ENCODE data around the gene PEX26. TPM values are rescaled to one million over a fixed set of nuclear protein-coding genes. Genes with fewer than 3 reads are reported as not detected.
A peak's percentile ranks its signal among the peaks of the same experiment; 100 is the strongest.

The PEX26 gene
- total and polyA plus RNA-seq, 2 donors (not counting 1 experiment from before 2014, with no cell fraction given): 10.9 to 33.4 TPM

GRCh38 chr22:18110954-18111758, 33.4 kb downstream of the PEX26 start:
- no peak for ATAC-seq (ENCODE audit: low read depth)
- no peaks in the 10 kb centered on the region for H4K20me1 ChIP-seq (ENCODE audit: control insufficient read depth, insufficient read depth, low read length, poor library complexity, severe bottlenecking)
- H3K4me2 ChIP-seq (replicated peaks; ENCODE audit: low read depth, low read length, poor library complexity, severe bottlenecking): peak overlapping the region; percentile 83
- peaks cover 28 to 32% of the 10 kb centered on the region in 2 donors for H3K4me1 ChIP-seq (ENCODE audit: control insufficient read depth in 2 of 2, insufficient read depth in 2 of 2, low read length in 2 of 2)
- peaks cover 24% of the 10 kb centered on the region for H3K4me1 Mint-ChIP-seq
- H3K27ac Mint-ChIP-seq: no peak overlapping the region
- peaks cover 0 to 18% (median 9%) of the 10 kb centered on the region in 3 donors for H3K9me3 ChIP-seq (ENCODE audit: control extremely low read depth in 1 of 3, control insufficient read depth in 2 of 3, insufficient read depth in 1 of 3, low read length in 2 of 3)
- H3K27ac ChIP-seq (ENCODE audit: low read length in 2 of 2): no peak overlapping the region
- H3K27me3 Mint-ChIP-seq: peaks cover 28% of the 10 kb centered on the region
- H3K27me3 ChIP-seq (replicated peaks in 1 of 4; ENCODE audit: control extremely low read depth in 1 of 4, control insufficient read depth in 3 of 4, insufficient read depth in 4 of 4, low read length in 3 of 4): peaks cover 0 to 44% (median 14%) of the 10 kb centered on the region in 4 experiments
- H2AFZ ChIP-seq (ENCODE audit: insufficient read depth, low read depth, low read length, poor library complexity, severe bottlenecking): peak overlapping the region; percentile 28
- intact Hi-C loops (cut with micrococcal nuclease): no loop called here
- peak overlapping the region; percentile 59 for H3K4me3 Mint-ChIP-seq
- peak overlapping the region in 3 of 5 experiments; percentile 24 to 58 (median 43) for H3K4me3 ChIP-seq (ENCODE audit: control extremely low read depth in 1 of 5, extremely low read depth in 1 of 5, insufficient read depth in 1 of 5, low read depth in 2 of 5, low read length in 4 of 5)
- CTCF ChIA-PET: no interaction called here
- peak overlapping the region; percentile 51 for H3K9ac ChIP-seq (ENCODE audit: low read length)
- WGBS (ENCODE audit: insufficient coverage): 33% methylated on average over 37 of the region's 39 CpGs
- no peak for DNase-seq
- no peak for TF ChIP-seq CTCF (IDR thresholded peaks at IDR 0.05)
- H3K79me2 ChIP-seq (ENCODE audit: control insufficient read depth, insufficient read depth, low read length): no peaks in the 10 kb centered on the region
- H3K36me3 ChIP-seq (replicated peaks in 1 of 2; ENCODE audit: control extremely low read depth in 1 of 2, control insufficient read depth in 1 of 2, extremely low read depth in 1 of 2, insufficient read depth in 2 of 2, low read length in 1 of 2): no peaks in the 10 kb centered on the region
- H3K9me3 Mint-ChIP-seq (ENCODE audit: insufficient read depth): no peaks in the 10 kb centered on the region
- POLR2A ChIA-PET: no interaction called here

GRCh38 chr22:18111759-18112330, 34.1 kb downstream of the PEX26 start:
- Histone ChIP-seq H3K9me3 (ENCODE audit: control extremely low read depth in 1 of 3, control insufficient read depth in 2 of 3, insufficient read depth in 1 of 3, low read length in 2 of 3) (peaks cover 0 to 11% (median 5%) of the 10 kb centered on the region in 3 donors), H3K27me3 (replicated peaks in 1 of 4; ENCODE audit: control extremely low read depth in 1 of 4, control insufficient read depth in 3 of 4, insufficient read depth in 4 of 4, low read length in 3 of 4) (peaks cover 0 to 44% (median 14%) of the 10 kb centered on the region in 4 experiments), H3K27ac (ENCODE audit: low read length in 2 of 2) (no peak overlapping the region), H3K79me2 (ENCODE audit: control insufficient read depth, insufficient read depth, low read length) (no peaks in the 10 kb centered on the region), H3K4me1 (ENCODE audit: control insufficient read depth in 2 of 2, insufficient read depth in 2 of 2, low read length in 2 of 2) (peaks cover 28 to 32% of the 10 kb centered on the region in 2 donors), H3K4me2 (replicated peaks; ENCODE audit: low read depth, low read length, poor library complexity, severe bottlenecking) (no peak overlapping the region), H3K36me3 (replicated peaks in 1 of 2; ENCODE audit: control extremely low read depth in 1 of 2, control insufficient read depth in 1 of 2, extremely low read depth in 1 of 2, insufficient read depth in 2 of 2, low read length in 1 of 2) (no peaks in the 10 kb centered on the region), H3K9ac (ENCODE audit: low read length) (no peak overlapping the region), H2AFZ (ENCODE audit: insufficient read depth, low read depth, low read length, poor library complexity, severe bottlenecking) (no peak overlapping the region), H3K4me3 (ENCODE audit: control extremely low read depth in 1 of 5, extremely low read depth in 1 of 5, insufficient read depth in 1 of 5, low read depth in 2 of 5, low read length in 4 of 5) (no peak overlapping the region), H4K20me1 (ENCODE audit: control insufficient read depth, insufficient read depth, low read length, poor library complexity, severe bottlenecking) (no peaks in the 10 kb centered on the region)
- TF ChIP-seq CTCF (IDR thresholded peaks at IDR 0.05): no peak
- TF ChIP-seq EZH2 (IDR thresholded peaks at IDR 0.05; ENCODE audit: borderline replicate concordance, insufficient read depth, low read depth, low read length, poor library complexity, severe bottlenecking): no peak
- ChIA-PET POLR2A (no interaction called here), CTCF (no interaction called here)
- Mint-ChIP-seq H3K4me1 (peaks cover 24% of the 10 kb centered on the region), H3K27ac (no peak overlapping the region), H3K4me3 (peak overlapping the region; percentile 26), H3K27me3 (peaks cover 28% of the 10 kb centered on the region), H3K9me3 (ENCODE audit: insufficient read depth) (no peaks in the 10 kb centered on the region)
- no peak for DNase-seq
- ATAC-seq (ENCODE audit: low read depth): no peak
- 79% methylated on average over 7 of the region's 12 CpGs for WGBS (ENCODE audit: insufficient coverage)
- intact Hi-C loops (cut with micrococcal nuclease): no loop called here

Data from B cell (primary cell).